ENCODE data around the gene PIK3R5. TPM values are rescaled to one million over a fixed set of nuclear protein-coding genes. Genes with fewer than 3 reads are reported as not detected.

Gene PIK3R5
- total RNA-seq, 1 experiment from 2014 or later: 0.35 TPM

GRCh38 chr17:8883353-8883752 lies 82.2 kb downstream of the PIK3R5 start:
- DNase-seq (ENCODE audit: extremely low read depth, low read depth): no peak

GRCh38 chr17:8881606-8882005 lies 83.9 kb downstream of the PIK3R5 start:
- DNase-seq (ENCODE audit: extremely low read depth, low read depth): no peak

GRCh38 chr17:8880466-8880865 lies 85.0 kb downstream of the PIK3R5 start:
- DNase-seq (ENCODE audit: extremely low read depth, low read depth): no peak

GRCh38 chr17:8879410-8879809 lies 86.1 kb downstream of the PIK3R5 start:
- DNase-seq (ENCODE audit: extremely low read depth, low read depth): no peak

- no peak for DNase-seq (ENCODE audit: extremely low read depth, low read depth)
Measured at GRCh38 chr17:8877984-8878383, 87.5 kb downstream of the PIK3R5 start.

GRCh38 chr17:8875957-8876356 lies 89.5 kb downstream of the PIK3R5 start:
- no peak for DNase-seq (ENCODE audit: extremely low read depth, low read depth)

GRCh38 chr17:8875436-8875835 lies 90.1 kb downstream of the PIK3R5 start:
- DNase-seq (ENCODE audit: extremely low read depth, low read depth): no peak

GRCh38 chr17:8873801-8874715 lies 91.4 kb downstream of the PIK3R5 start:
- no peak for DNase-seq (ENCODE audit: extremely low read depth, low read depth)

GRCh38 chr17:8872705-8873435 lies 92.6 kb downstream of the PIK3R5 start:
- DNase-seq (ENCODE audit: extremely low read depth, low read depth): no peak

- DNase-seq (ENCODE audit: extremely low read depth, low read depth): no peak
Measured at GRCh38 chr17:8872036-8872704, 93.3 kb downstream of the PIK3R5 start.

GRCh38 chr17:8871081-8871581 lies 94.4 kb downstream of the PIK3R5 start:
- no peak for DNase-seq (ENCODE audit: extremely low read depth, low read depth)

GRCh38 chr17:8870406-8871040 lies 95.0 kb downstream of the PIK3R5 start:
- DNase-seq (ENCODE audit: extremely low read depth, low read depth): no peak

- DNase-seq (ENCODE audit: extremely low read depth, low read depth): no peak
Measured at GRCh38 chr17:8869114-8869815, 96.2 kb downstream of the PIK3R5 start.

- no peak for DNase-seq (ENCODE audit: extremely low read depth, low read depth)
Measured at GRCh38 chr17:8868529-8868951, 97.0 kb downstream of the PIK3R5 start.

GRCh38 chr17:8868092-8868491 lies 97.4 kb downstream of the PIK3R5 start:
- DNase-seq (ENCODE audit: extremely low read depth, low read depth): no peak

- DNase-seq (ENCODE audit: extremely low read depth, low read depth): no peak
Measured at GRCh38 chr17:8867361-8867981, 98.0 kb downstream of the PIK3R5 start, which contains the start of gene PIK3R6. Gene PIK3R6, minus strand, starts transcription at chr17:8867674. Its CDS starts 17,880 bp downstream, at chr17:8849794.

GRCh38 chr17:8865811-8866210 lies 99.7 kb downstream of the PIK3R5 start:
- no peak for DNase-seq (ENCODE audit: extremely low read depth, low read depth)

GRCh38 chr17:8865385-8865784 lies 100.1 kb downstream of the PIK3R5 start:
- DNase-seq (ENCODE audit: extremely low read depth, low read depth): no peak
